ENCODE results near the gene FAM110A. TPM values are rescaled to one million over a fixed set of nuclear protein-coding genes. Genes with fewer than 3 reads are reported as not detected.

The FAM110A gene
- polyA plus RNA-seq, 2 of the 4 experiments (the other 2 are of a cell fraction), result 3.1 to 4.4 TPM

DNA sequence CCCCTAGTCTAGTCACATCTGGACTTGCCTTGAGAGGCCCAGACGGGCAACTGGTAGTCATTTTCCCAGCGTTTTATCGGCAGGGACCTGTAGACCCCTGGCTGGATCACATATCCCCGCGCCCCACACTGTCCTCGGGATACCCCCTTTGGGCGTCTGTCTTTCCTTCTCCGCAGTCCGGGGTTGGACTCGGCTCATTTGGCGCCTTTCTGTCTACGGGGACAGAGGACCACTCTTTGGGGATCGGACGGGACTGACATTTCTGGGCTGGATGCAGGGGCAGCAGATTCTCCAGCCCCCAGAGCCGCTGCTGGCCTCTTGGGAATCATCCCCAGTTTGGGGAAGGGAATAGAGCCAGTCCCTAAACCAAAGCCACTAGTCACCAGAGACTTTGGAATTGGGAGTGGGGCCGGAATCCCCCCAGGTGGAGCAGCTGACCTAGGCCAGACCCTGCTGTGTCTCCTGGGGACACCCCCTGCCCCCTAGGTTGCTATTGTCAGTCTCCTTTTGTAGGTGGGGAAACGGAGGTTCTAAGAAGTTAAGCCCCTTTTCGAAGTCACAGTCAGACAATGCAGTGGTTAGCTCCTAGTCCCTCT is 734 bp downstream of the FAM110A start:
- TF ChIP-seq, protein P1, sequence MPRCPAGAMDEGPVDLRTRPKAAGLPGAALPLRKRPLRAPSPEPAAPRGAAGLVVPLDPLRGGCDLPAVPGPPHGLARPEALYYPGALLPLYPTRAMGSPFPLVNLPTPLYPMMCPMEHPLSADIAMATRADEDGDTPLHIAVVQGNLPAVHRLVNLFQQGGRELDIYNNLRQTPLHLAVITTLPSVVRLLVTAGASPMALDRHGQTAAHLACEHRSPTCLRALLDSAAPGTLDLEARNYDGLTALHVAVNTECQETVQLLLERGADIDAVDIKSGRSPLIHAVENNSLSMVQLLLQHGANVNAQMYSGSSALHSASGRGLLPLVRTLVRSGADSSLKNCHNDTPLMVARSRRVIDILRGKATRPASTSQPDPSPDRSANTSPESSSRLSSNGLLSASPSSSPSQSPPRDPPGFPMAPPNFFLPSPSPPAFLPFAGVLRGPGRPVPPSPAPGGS (IDR thresholded peaks at IDR 0.05), result 0 out of 3 replicates have a peak, but pooled peaks have one; percentile 28
- no peak for TF ChIP-seq EHF (CRISPR knock-in tag; IDR thresholded peaks at IDR 0.05)
- TF ChIP-seq, protein P2, sequence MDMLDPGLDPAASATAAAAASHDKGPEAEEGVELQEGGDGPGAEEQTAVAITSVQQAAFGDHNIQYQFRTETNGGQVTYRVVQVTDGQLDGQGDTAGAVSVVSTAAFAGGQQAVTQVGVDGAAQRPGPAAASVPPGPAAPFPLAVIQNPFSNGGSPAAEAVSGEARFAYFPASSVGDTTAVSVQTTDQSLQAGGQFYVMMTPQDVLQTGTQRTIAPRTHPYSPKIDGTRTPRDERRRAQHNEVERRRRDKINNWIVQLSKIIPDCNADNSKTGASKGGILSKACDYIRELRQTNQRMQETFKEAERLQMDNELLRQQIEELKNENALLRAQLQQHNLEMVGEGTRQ (IDR thresholded peaks at IDR 0.05), result no peak
- Histone ChIP-seq H3K9me3 (no peaks in the 10 kb centered on the region), H3K4me2 (peak overlapping the region; percentile 75), H3K4me1 (peaks cover 6% of the 10 kb centered on the region; the same call in 2 of the 3 replicates), H3K27ac (peak overlapping the region; percentile 86 to 92), H3K4me3 (peak overlapping the region; percentile 75)
- 12% methylated on average over 17 of the region's 18 CpGs for WGBS (ENCODE audit: missing lambda C conversion rate)
- DNase-seq (ENCODE audit: low read depth in 1 of 2, low spot score in 1 of 2) (no peak), ATAC-seq (peak; percentile 17 to 61; a peak in 5 of 6 replicates), FAIRE-seq (no peak)
- POLR2A ChIA-PET, result interaction anchor here (1.5 kb wide), 1 partner anchor 10 kb away, joined by 4 read pairs; no protein-coding TSS in a partner anchor
- CTCF ChIA-PET, result interaction anchor here (1.6 to 22.7 kb wide), 5 partner anchors 7 to 379 kb away, joined by 4 to 872 read pairs (median 7); no protein-coding TSS in a partner anchor

DNA sequence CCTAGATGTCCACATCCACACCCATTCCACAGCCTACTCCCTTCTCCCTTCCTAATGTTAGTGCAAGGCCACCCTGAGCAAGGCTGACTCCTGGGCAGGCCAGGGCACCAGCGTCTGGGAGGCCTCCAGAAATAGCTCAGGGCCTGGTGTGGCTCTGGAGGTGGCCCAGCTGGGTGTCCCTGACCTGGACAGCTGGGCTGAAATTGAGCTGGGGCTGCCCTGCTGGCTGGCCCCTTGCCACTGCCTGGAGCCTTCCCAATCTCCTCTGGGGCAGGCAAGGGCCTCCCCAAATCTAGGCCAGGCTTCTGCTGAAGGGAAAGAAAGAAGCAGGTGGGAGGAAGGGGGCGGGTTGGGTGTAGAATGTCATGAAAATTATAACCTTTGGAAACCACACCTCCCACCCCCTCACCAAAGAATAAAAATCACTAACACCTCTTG is 2.1 kb downstream of the FAM110A start:
- WGBS (ENCODE audit: missing lambda C conversion rate), result 83% methylated on average over 2 of the region's 2 CpGs
- POLR2A ChIA-PET, result no interaction called here
- H3K4me2 ChIP-seq, result no peak overlapping the region
- H3K27ac ChIP-seq, result no peak overlapping the region
- TF ChIP-seq KDM5A (IDR thresholded peaks at IDR 0.05), result no peak
- TF ChIP-seq, protein P1 (IDR thresholded peaks at IDR 0.05), result no peak
- no peak for TF ChIP-seq CEBPB (IDR thresholded peaks at IDR 0.05)
- no peak for TF ChIP-seq CHD4 (IDR thresholded peaks at IDR 0.05; ENCODE audit: borderline replicate concordance)
- no peak for TF ChIP-seq ZSCAN20 (CRISPR knock-in tag; IDR thresholded peaks at IDR 0.05)
- TF ChIP-seq, protein P3, sequence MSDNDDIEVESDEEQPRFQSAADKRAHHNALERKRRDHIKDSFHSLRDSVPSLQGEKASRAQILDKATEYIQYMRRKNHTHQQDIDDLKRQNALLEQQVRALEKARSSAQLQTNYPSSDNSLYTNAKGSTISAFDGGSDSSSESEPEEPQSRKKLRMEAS (IDR thresholded peaks at IDR 0.05), result no peak
- TF ChIP-seq NPAS2 (CRISPR knock-in tag; IDR thresholded peaks at IDR 0.05; ENCODE audit: borderline replicate concordance), result no peak
- no peak for TF ChIP-seq ZFP36 (IDR thresholded peaks at IDR 0.05; ENCODE audit: borderline replicate concordance, partially characterized antibody)
- no peak for TF ChIP-seq HOXB13 (CRISPR knock-in tag; IDR thresholded peaks at IDR 0.05; ENCODE audit: low read depth)
- TF ChIP-seq, protein P4, sequence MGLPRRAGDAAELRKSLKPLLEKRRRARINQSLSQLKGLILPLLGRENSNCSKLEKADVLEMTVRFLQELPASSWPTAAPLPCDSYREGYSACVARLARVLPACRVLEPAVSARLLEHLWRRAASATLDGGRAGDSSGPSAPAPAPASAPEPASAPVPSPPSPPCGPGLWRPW (IDR thresholded peaks at IDR 0.05), result no peak
- TF ChIP-seq PHF8 (IDR thresholded peaks at IDR 0.05; ENCODE audit: borderline replicate concordance, low read depth), result no peak
- no peak overlapping the region for H3K4me3 ChIP-seq
- no peaks in the 10 kb centered on the region for H3K9me3 ChIP-seq
- CTCF ChIA-PET, result interaction anchor here (1.0 to 22.7 kb wide), 2 partner anchors 11 to 125 kb away, joined by 3 to 872 read pairs; no protein-coding TSS in a partner anchor
- peaks cover 6% of the 10 kb centered on the region; the same call in 2 of the 3 replicates for H3K4me1 ChIP-seq
- DNase-seq (ENCODE audit: low read depth in 1 of 2, low spot score in 1 of 2) (no peak), ATAC-seq (no peak), FAIRE-seq (no peak)

DNA sequence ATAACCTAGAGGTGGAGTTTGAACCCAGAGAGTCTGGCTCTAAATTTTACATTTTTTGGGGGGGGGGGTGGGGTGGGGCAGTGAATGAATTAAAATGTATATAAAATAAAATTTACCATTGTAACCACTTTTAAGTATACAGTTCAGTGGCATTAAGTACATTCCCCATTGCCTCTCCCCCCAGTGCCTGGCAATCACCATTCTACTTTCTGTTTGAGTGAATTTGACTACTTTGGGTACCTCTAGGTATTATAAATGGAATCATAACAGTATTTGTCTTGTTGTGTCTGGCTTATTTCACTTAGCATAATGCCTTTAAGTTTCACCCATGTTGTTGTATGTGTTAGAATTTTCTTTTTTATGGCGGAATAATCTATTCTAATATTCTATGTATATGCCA is 2.7 kb downstream of the FAM110A start:
- WGBS (ENCODE audit: missing lambda C conversion rate), result 95% methylated on average over 1 of the region's 1 CpG
- TF ChIP-seq KDM5A (IDR thresholded peaks at IDR 0.05), result no peak
- TF ChIP-seq, protein P4 (IDR thresholded peaks at IDR 0.05), result no peak
- TF ChIP-seq, protein P5, sequence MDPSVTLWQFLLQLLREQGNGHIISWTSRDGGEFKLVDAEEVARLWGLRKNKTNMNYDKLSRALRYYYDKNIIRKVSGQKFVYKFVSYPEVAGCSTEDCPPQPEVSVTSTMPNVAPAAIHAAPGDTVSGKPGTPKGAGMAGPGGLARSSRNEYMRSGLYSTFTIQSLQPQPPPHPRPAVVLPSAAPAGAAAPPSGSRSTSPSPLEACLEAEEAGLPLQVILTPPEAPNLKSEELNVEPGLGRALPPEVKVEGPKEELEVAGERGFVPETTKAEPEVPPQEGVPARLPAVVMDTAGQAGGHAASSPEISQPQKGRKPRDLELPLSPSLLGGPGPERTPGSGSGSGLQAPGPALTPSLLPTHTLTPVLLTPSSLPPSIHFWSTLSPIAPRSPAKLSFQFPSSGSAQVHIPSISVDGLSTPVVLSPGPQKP (IDR thresholded peaks at IDR 0.05; ENCODE audit: low read depth, low read length), result no peak
- TF ChIP-seq CBX2 (IDR thresholded peaks at IDR 0.05; ENCODE audit: borderline replicate concordance, low read depth), result no peak
- no peak for TF ChIP-seq TFCP2L1 (CRISPR knock-in tag; IDR thresholded peaks at IDR 0.05)
- Histone ChIP-seq H3K4me3 (no peak overlapping the region), H3K27ac (no peak overlapping the region), H3K9me3 (no peaks in the 10 kb centered on the region), H3K4me2 (no peak overlapping the region), H3K4me1 (peaks cover 6% of the 10 kb centered on the region; the same call in 2 of the 3 replicates)
- ATAC-seq (no peak), DNase-seq (ENCODE audit: low read depth in 1 of 2, low spot score in 1 of 2) (no peak), FAIRE-seq (peak; percentile 43)
- ChIA-PET POLR2A (no interaction called here), CTCF (interaction anchor here (22.7 kb wide), 1 partner anchor 125 kb away, joined by 872 read pairs; no protein-coding TSS in a partner anchor)
